PC-3 (cell line): Measurements from ENCODE around the gene FBXW7. TPM values are rescaled to one million over a fixed set of nuclear protein-coding genes. Genes with fewer than 3 reads are reported as not detected.
A peak's percentile ranks its signal among the peaks of the same experiment; 100 is the strongest.

Source experiments
- ATAC-seq: fragments of 200-7000 bp; cut with Tn5 transposase; 2 replicates; pipeline ENCODE4 v1.9.1; 2020; ENCODE audit warnings: mild to moderate bottlenecking, moderate library complexity
- BruUV-seq: library from RNA; stranded (reverse); fragments of 400-500 nt; replicated peaks from 2 replicates; lab custom pipeline; 2021; lab: Mats Ljungman, UMichigan
- CTCF ChIA-PET: fragments of 300-600 bp; sonication (Branson Sonifier 250); formaldehyde crosslinking; loops from one replicate; lab custom pipeline; 2022; ENCODE audit warnings: antibody characterized with exemption; lab: Charles Lee
- POLR2A ChIA-PET: fragments of 300-600 bp; sonication (Branson Sonifier 250); formaldehyde crosslinking; loops from one replicate; lab custom pipeline; 2022; ENCODE audit warnings: antibody characterized with exemption; ENCODE audit not compliant: unreplicated experiment; lab: Charles Lee
- DNase-seq: peaks from one replicate; pipeline ENCODE4 v3.0.0-alpha.2; 2015
- H2AFZ ChIP-seq: fragments of 300-600 bp; sonication (generic); 2 replicates; pipeline ENCODE4 v1.6.0; 2016; ENCODE audit warnings: antibody characterized with exemption, low read length
- H3F3A ChIP-seq: fragments of 300-600 bp; sonication (generic); one replicate; pipeline ENCODE4 v1.6.0; 2017; ENCODE audit warnings: antibody characterized with exemption, low read length, control low read depth, mild to moderate bottlenecking; ENCODE audit not compliant: unreplicated experiment
- H3K27ac ChIP-seq: fragments of 300-600 bp; sonication (generic); 2 replicates; pipeline ENCODE4 v1.5.1; 2016; ENCODE audit warnings: mild to moderate bottlenecking, low read length
- H3K27me3 ChIP-seq: fragments of 300-600 bp; sonication (generic); 2 replicates; pipeline ENCODE4 v1.6.1; 2016; ENCODE audit warnings: low read length, mixed read lengths
- H3K36me3 ChIP-seq: fragments of 300-600 bp; sonication (generic); 2 replicates; pipeline ENCODE4 v1.6.1; 2016; ENCODE audit warnings: low read depth, mixed run types, low read length, mixed read lengths
- H3K4me1 ChIP-seq: fragments of 300-600 bp; sonication (generic); 2 replicates; pipeline ENCODE4 v1.5.1; 2016; ENCODE audit warnings: low read length; ENCODE audit not compliant: insufficient read depth
- H3K4me2 ChIP-seq: fragments of 300-600 bp; sonication (generic); 2 replicates; pipeline ENCODE4 v1.6.0; 2016; ENCODE audit warnings: low read length
- H3K4me3 ChIP-seq: fragments of 300-600 bp; sonication (generic); 2 replicates; pipeline ENCODE4 v1.5.1; 2016; ENCODE audit warnings: mild to moderate bottlenecking, low read length, mixed read lengths
- H3K79me2 ChIP-seq: fragments of 300-600 bp; sonication (generic); 2 replicates; pipeline ENCODE4 v1.6.1; 2017; ENCODE audit warnings: low read length, mixed read lengths
- H3K9ac ChIP-seq: fragments of 300-600 bp; sonication (generic); 2 replicates; pipeline ENCODE4 v1.6.0; 2016; ENCODE audit warnings: mild to moderate bottlenecking, low read length
- H3K9me2 ChIP-seq: fragments of 300-600 bp; sonication (generic); replicated peaks from 2 replicates; pipeline ENCODE4 v1.6.1; 2016; ENCODE audit warnings: mixed run types, low read length, mixed read lengths
- H3K9me3 ChIP-seq: fragments of 300-600 bp; sonication (generic); 2 replicates; pipeline ENCODE4 v1.6.1; 2016; ENCODE audit warnings: low read length, mixed read lengths
- H4K20me1 ChIP-seq: fragments of 300-600 bp; sonication (generic); 2 replicates; pipeline ENCODE4 v1.6.1; 2016; ENCODE audit warnings: low read length, mixed read lengths
- EZH2 ChIP-seq: fragments of 300-600 bp; sonication (generic); IDR thresholded peaks from one replicate; pipeline ENCODE4 v1.6.1; 2017; ENCODE audit warnings: antibody characterized with exemption, mild to moderate bottlenecking, low read length; ENCODE audit not compliant: unreplicated experiment
- EZH2phosphoT487 ChIP-seq: fragments of 300-600 bp; sonication (generic); IDR thresholded peaks from 2 replicates; pipeline ENCODE4 v1.6.1; 2018; ENCODE audit warnings: mild to moderate bottlenecking, antibody characterized with exemption, low read length, borderline replicate concordance
- intact Hi-C: fragments of 100-400 bp; cut with micrococcal nuclease; formaldehyde crosslinking; loops from 2 replicates; pipeline ENCODE4 v1.9.0; 2023
- total RNA-seq: library from RNA; depleted of rRNA; stranded (reverse); fragments of >200 nt; gene quantifications from 2 replicates; pipeline ENCODE4 v1.2.3, GENCODE V29; 2014
- TF ChIP-seq, protein P1 (sequence below): fragments of 300-600 bp; sonication (generic); conservative IDR thresholded peaks from 2 replicates; pipeline ENCODE4 v1.5.1; 2017; ENCODE audit warnings: antibody characterized with exemption, low read depth, mild to moderate bottlenecking, low read length

The FBXW7 gene
- total RNA-seq, 1 experiment from 2014 or later = 24.3 TPM

DNA sequence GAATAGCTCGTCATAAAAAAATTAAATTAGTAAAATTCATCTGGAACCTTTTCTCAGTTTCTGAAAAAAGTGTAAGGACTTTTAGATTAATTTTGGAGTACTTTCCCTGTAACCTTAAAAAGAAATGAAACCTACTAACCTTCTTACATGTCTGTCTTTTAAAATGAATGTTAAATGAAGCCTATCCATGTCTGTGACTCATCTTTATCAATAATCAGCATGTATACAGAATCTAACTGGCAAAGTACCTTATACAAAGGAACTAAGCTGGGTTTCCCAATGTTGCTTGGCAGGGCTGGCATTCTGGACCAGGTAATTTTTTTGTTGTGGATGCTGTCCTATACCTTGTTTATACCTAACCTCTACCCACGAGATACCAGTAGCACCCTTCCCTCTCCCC is 13.6 kb downstream of the FBXW7 start:
- H3K9me3 ChIP-seq = no peaks in the 10 kb centered on the region
- DNase-seq = no peak
- ChIA-PET POLR2A (no interaction called here), CTCF (no interaction called here)
- H2AFZ ChIP-seq = no peak overlapping the region
- H3F3A ChIP-seq = no peaks in the 10 kb centered on the region
- no peaks in the 10 kb centered on the region for H3K36me3 ChIP-seq
- H3K27ac ChIP-seq = no peak overlapping the region
- 0 out of 2 replicates have a peak, but pooled peaks cover 5% of the 10 kb centered on the region for H4K20me1 ChIP-seq
- H3K4me1 ChIP-seq = peaks cover 16% of the 10 kb centered on the region
- TF ChIP-seq, protein P1, sequence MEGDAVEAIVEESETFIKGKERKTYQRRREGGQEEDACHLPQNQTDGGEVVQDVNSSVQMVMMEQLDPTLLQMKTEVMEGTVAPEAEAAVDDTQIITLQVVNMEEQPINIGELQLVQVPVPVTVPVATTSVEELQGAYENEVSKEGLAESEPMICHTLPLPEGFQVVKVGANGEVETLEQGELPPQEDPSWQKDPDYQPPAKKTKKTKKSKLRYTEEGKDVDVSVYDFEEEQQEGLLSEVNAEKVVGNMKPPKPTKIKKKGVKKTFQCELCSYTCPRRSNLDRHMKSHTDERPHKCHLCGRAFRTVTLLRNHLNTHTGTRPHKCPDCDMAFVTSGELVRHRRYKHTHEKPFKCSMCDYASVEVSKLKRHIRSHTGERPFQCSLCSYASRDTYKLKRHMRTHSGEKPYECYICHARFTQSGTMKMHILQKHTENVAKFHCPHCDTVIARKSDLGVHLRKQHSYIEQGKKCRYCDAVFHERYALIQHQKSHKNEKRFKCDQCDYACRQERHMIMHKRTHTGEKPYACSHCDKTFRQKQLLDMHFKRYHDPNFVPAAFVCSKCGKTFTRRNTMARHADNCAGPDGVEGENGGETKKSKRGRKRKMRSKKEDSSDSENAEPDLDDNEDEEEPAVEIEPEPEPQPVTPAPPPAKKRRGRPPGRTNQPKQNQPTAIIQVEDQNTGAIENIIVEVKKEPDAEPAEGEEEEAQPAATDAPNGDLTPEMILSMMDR = no peak
- TF ChIP-seq EZH2phosphoT487 (no peak), EZH2 (no peak)
- no peak for ATAC-seq
- H3K9me2 ChIP-seq = no peaks in the 10 kb centered on the region
- H3K4me2 ChIP-seq = no peak overlapping the region
- BruUV-seq = no TSS peak
- H3K79me2 ChIP-seq = peaks cover 89% of the 10 kb centered on the region
- intact Hi-C loops = no loop called here
- H3K27me3 ChIP-seq = no peaks in the 10 kb centered on the region
- H3K9ac ChIP-seq = no peak overlapping the region
- no peak overlapping the region for H3K4me3 ChIP-seq

- POLR2A ChIA-PET = interaction anchor here (0.8 kb wide), 1 partner anchor 20 kb away, joined by 3 read pairs; no protein-coding TSS in a partner anchor
- DNase-seq (no peak), ATAC-seq (no peak)
- H3F3A ChIP-seq = no peaks in the 10 kb centered on the region
- H2AFZ ChIP-seq = no peak overlapping the region
- H3K9ac ChIP-seq = no peak overlapping the region
- H3K27ac ChIP-seq = peak overlapping the region; percentile 34; the same call in 1 of the 2 replicates
- CTCF ChIA-PET = no interaction called here
- TF ChIP-seq EZH2phosphoT487 (no peak), EZH2 (no peak)
- TF ChIP-seq, protein P1 = no peak
- no peaks in the 10 kb centered on the region for H3K27me3 ChIP-seq
- H3K36me3 ChIP-seq = no peaks in the 10 kb centered on the region
- H3K4me2 ChIP-seq = peak overlapping the region; percentile 28; the same call in 1 of the 2 replicates
- intact Hi-C loops = no loop called here
- H3K9me2 ChIP-seq = no peaks in the 10 kb centered on the region
- no peaks in the 10 kb centered on the region for H3K9me3 ChIP-seq
- H3K4me1 ChIP-seq = peaks cover 14% of the 10 kb centered on the region
- H4K20me1 ChIP-seq = 0 out of 2 replicates have a peak, but pooled peaks cover 4% of the 10 kb centered on the region
- H3K79me2 ChIP-seq = peaks cover 86% of the 10 kb centered on the region
- BruUV-seq = no TSS peak
- no peak overlapping the region for H3K4me3 ChIP-seq
Measured at GRCh38 chr4:152516156-152516555, 19.7 kb downstream of the FBXW7 start.

- H4K20me1 ChIP-seq = 0 out of 2 replicates have a peak, but pooled peaks cover 4% of the 10 kb centered on the region
- H3K9me3 ChIP-seq = no peaks in the 10 kb centered on the region
- H2AFZ ChIP-seq = no peak overlapping the region
- peaks cover 86% of the 10 kb centered on the region for H3K79me2 ChIP-seq
- H3K4me3 ChIP-seq = no peak overlapping the region
- BruUV-seq = no TSS peak
- CTCF ChIA-PET = no interaction called here
- H3K27me3 ChIP-seq = no peaks in the 10 kb centered on the region
- peak; percentile 53 for DNase-seq
- intact Hi-C loops = no loop called here
- H3K4me2 ChIP-seq = peak overlapping the region; percentile 28
- H3K4me1 ChIP-seq = peaks cover 14% of the 10 kb centered on the region
- TF ChIP-seq EZH2 (no peak), EZH2phosphoT487 (no peak)
- TF ChIP-seq, protein P1 = no peak
- ATAC-seq = peak; percentile 61
- H3K27ac ChIP-seq = peak overlapping the region; percentile 34; the same call in 1 of the 2 replicates
- H3F3A ChIP-seq = no peaks in the 10 kb centered on the region
- POLR2A ChIA-PET = interaction anchor here (0.8 kb wide), 1 partner anchor 21 kb away, joined by 3 read pairs; no protein-coding TSS in a partner anchor
- no peaks in the 10 kb centered on the region for H3K36me3 ChIP-seq
- no peaks in the 10 kb centered on the region for H3K9me2 ChIP-seq
- no peak overlapping the region for H3K9ac ChIP-seq
Measured at GRCh38 chr4:152515678-152516077, 20.2 kb downstream of the FBXW7 start.
